HepG2 (cell line): ENCODE measurements around the gene PRR36. TPM values are rescaled to one million over a fixed set of nuclear protein-coding genes. Genes with fewer than 3 reads are reported as not detected.

Experiments used
- ATAC-seq: fragments of 200-7000 bp; cut with Tn5 transposase; 3 replicates; pipeline ENCODE4 v1.9.1; 2020; ENCODE audit warnings: mild to moderate bottlenecking, moderate library complexity
- BruUV-seq: library from RNA; stranded (reverse); fragments of 400-500 nt; replicated peaks from 2 replicates; lab custom pipeline; 2021; lab: Mats Ljungman, UMichigan
- CTCF ChIA-PET: fragments of 300-600 bp; formaldehyde crosslinking; extraction: SDS; loops from one replicate; lab custom pipeline; 2021; ENCODE audit warnings: low total read pairs, inconsistent platforms, low intra/inter-chr PET ratio; lab: Yijun Ruan, JAX
- POLR2A ChIA-PET: fragments of 350-600 bp; sonication (Branson Sonifier 250); formaldehyde crosslinking; loops from one replicate; lab custom pipeline; 2020; ENCODE audit warnings: antibody characterized with exemption, inconsistent platforms; lab: Yijun Ruan, JAX
- DNase-seq: peaks from one replicate; pipeline ENCODE4 v3.0.0-alpha.2; 2015; ENCODE audit warnings: low spot score
- FAIRE-seq: peaks from 3 replicates; lab custom pipeline; 2011; peaks lifted over from hg19 to GRCh38; lab: Jason Lieb, UNC
- H2AFZ ChIP-seq: one replicate; pipeline ENCODE4 v1.6.1; 2011; ENCODE audit warnings: low read length, inconsistent platforms
- H3K27ac ChIP-seq: fragments of 300-600 bp; 3 replicates; pipeline ENCODE4 v1.8.0; 2011; ENCODE audit warnings: mixed run types, mild to moderate bottlenecking, mixed read lengths, low read length, inconsistent platforms; ENCODE audit not compliant: insufficient read depth; ENCODE audit errors: extremely low read length
- H3K27me3 ChIP-seq, 2 experiments: fragments of 200-600 bp in 1 of 2; 2 replicates in 1 of 2; 3 replicates in 1 of 2; pipeline versions ENCODE4 v1.6.0 to v1.8.0; 2011; ENCODE audit warnings: low read length in 2 of 2, mild to moderate bottlenecking in 2 of 2, moderate library complexity in 2 of 2, inconsistent platforms in 1 of 2; ENCODE audit not compliant: insufficient read depth in 2 of 2, control insufficient read depth in 1 of 2
- H3K36me3 ChIP-seq, 2 experiments: fragments of 200-600 bp in 1 of 2; replicated peaks in 1 of 2; 2 replicates in 1 of 2; 3 replicates in 1 of 2; pipeline versions ENCODE4 v1.5.1 to v1.8.0; 2011; ENCODE audit warnings: low read length in 2 of 2, inconsistent platforms in 1 of 2; ENCODE audit not compliant: insufficient read depth in 2 of 2, control insufficient read depth in 1 of 2
- H3K4me1 ChIP-seq: 2 replicates; pipeline ENCODE4 v1.5.1; 2012; ENCODE audit warnings: low read length, inconsistent platforms; ENCODE audit not compliant: insufficient read depth
- H3K4me2 ChIP-seq: 2 replicates; pipeline ENCODE4 v1.6.0; 2011; ENCODE audit warnings: low read depth, low read length, inconsistent platforms
- H3K4me3 ChIP-seq, 3 experiments: fragments of 200-600 bp in 1 of 3; sonication (generic), shearing (Covaris generic) in 1 of 3; replicated peaks in 1 of 3; 2 replicates each; pipeline ENCODE4 v1.5.1; 2011 to 2016; ENCODE audit warnings: low read length in 3 of 3, inconsistent platforms in 2 of 3, low read depth in 2 of 3, mild to moderate bottlenecking in 2 of 3, control low read depth in 1 of 3, mixed read lengths in 1 of 3; ENCODE audit not compliant: insufficient read depth in 1 of 3
- H3K79me2 ChIP-seq: one replicate; pipeline ENCODE4 v1.6.1; 2011; ENCODE audit warnings: low read length, inconsistent platforms; ENCODE audit not compliant: insufficient read depth
- H3K9ac ChIP-seq: 2 replicates; pipeline ENCODE4 v1.6.0; 2011; ENCODE audit warnings: mild to moderate bottlenecking, low read depth, low read length, inconsistent platforms; ENCODE audit not compliant: insufficient read depth
- H3K9me3 ChIP-seq: 2 replicates; pipeline ENCODE4 v1.5.1; 2012; ENCODE audit warnings: mild to moderate bottlenecking, low read length
- H4K20me1 ChIP-seq: 2 replicates; pipeline ENCODE4 v1.6.0; 2011; ENCODE audit warnings: inconsistent platforms, mild to moderate bottlenecking, low read length, moderate library complexity; ENCODE audit not compliant: insufficient read depth
- ARID4A ChIP-seq: sonication (generic); formaldehyde crosslinking; IDR thresholded peaks from 2 replicates; pipeline ENCODE4 v1.5.0; 2020; ENCODE audit warnings: mild to moderate bottlenecking, missing genetic modification reagents, borderline replicate concordance
- ELF3 ChIP-seq: IDR thresholded peaks from 2 replicates; pipeline ENCODE4 v1.6.1; 2016; ENCODE audit warnings: missing genetic modification reagents, missing compliant biosample characterization
- ERF ChIP-seq: IDR thresholded peaks from 2 replicates; pipeline ENCODE4 v1.6.1; 2018; ENCODE audit warnings: missing biosample characterization, missing genetic modification reagents
- GPBP1L1 ChIP-seq: sonication (generic); formaldehyde crosslinking; IDR thresholded peaks from 2 replicates; pipeline ENCODE4 v1.5.0; 2020; ENCODE audit warnings: mild to moderate bottlenecking, missing genetic modification reagents
- MLLT10 ChIP-seq: sonication (generic); formaldehyde crosslinking; IDR thresholded peaks from 2 replicates; pipeline ENCODE4 v1.4.0; 2020; ENCODE audit warnings: missing genetic modification reagents
- POGK ChIP-seq: sonication (generic); formaldehyde crosslinking; conservative IDR thresholded peaks from 2 replicates; pipeline ENCODE4 v1.8.0; 2022; ENCODE audit warnings: mild to moderate bottlenecking, moderate library complexity, missing genetic modification reagents
- SKIL ChIP-seq: sonication (generic); formaldehyde crosslinking; IDR thresholded peaks from 2 replicates; pipeline ENCODE4 v1.8.0; 2022; ENCODE audit warnings: missing genetic modification reagents, mild to moderate bottlenecking, moderate library complexity, borderline replicate concordance
- ZKSCAN8 ChIP-seq: IDR thresholded peaks from 2 replicates; pipeline ENCODE4 v1.6.1; 2016; ENCODE audit warnings: borderline replicate concordance, missing genetic modification reagents, missing compliant biosample characterization
- ZNF44 ChIP-seq: sonication (generic); formaldehyde crosslinking; IDR thresholded peaks from 2 replicates; pipeline ENCODE4 v1.5.1; 2020; ENCODE audit warnings: mild to moderate bottlenecking, missing genetic modification reagents
- ZNF652 ChIP-seq: IDR thresholded peaks from 2 replicates; pipeline ENCODE4 v1.6.1; 2016; ENCODE audit warnings: low read depth, borderline replicate concordance
- WGBS: methylation state at CpG from one replicate; pipeline ENCODE4 v1.1.6; 2017; ENCODE audit warnings: low lambda C conversion rate; 5-methylcytosine and 5-hydroxymethylcytosine counted together
- in situ Hi-C: cut with HindIII; loops from 2 replicates; pipeline ENCODE4 v1.10.0; 2017; ENCODE audit warnings: low pct_unique_long_range_greater_than_20kb; ENCODE audit not compliant: extremely low pct_ligation_motif_present
- intact Hi-C: fragments of 100-400 bp; cut with micrococcal nuclease; formaldehyde crosslinking; loops from one replicate; pipeline ENCODE4 v1.10.0; 2022; ENCODE audit not compliant: unreplicated experiment
- polyA plus RNA-seq, 8 experiments: library from polyadenylated mRNA; depleted of rRNA in 3 of 8; stranded (reverse) in 7 of 8; unstranded in 1 of 8; fragments of >200 nt; fragmentation: Illumina TruSeq in 4 of 8; extraction: Trizol in 4 of 8; gene quantifications; 2 replicates each; pipeline versions ENCODE4 v1.2.1 to v1.2.3, GENCODE V29; 2011 to 2016; ENCODE audit warnings: low read depth in 4 of 8, missing spikeins in 1 of 8, mixed read lengths in 1 of 8; ENCODE audit not compliant: insufficient read depth in 1 of 8
- total RNA-seq, 5 experiments: library from RNA; depleted of rRNA; stranded (reverse); fragments of >200 nt; fragmentation: Illumina TruSeq; extraction: Trizol; gene quantifications; 2 replicates each; pipeline ENCODE4 v1.2.3, GENCODE V29; 2016; ENCODE audit warnings: low read depth in 1 of 5

Gene PRR36
- total and polyA plus RNA-seq, 2 of the 13 experiments (the other 11 are each of a cell fraction or from before 2014, with no cell fraction given): 0.07 to 0.17 TPM

GRCh38 chr19:7856679-7857663 is 17.2 kb downstream of the PRR36 start:
- Histone ChIP-seq H3K9ac (no peak overlapping the region), H3K4me1 (peaks cover 23% of the 10 kb centered on the region), H3K79me2 (no peaks in the 10 kb centered on the region), H3K4me3 (no peak overlapping the region), H3K9me3 (no peaks in the 10 kb centered on the region), H4K20me1 (no peaks in the 10 kb centered on the region), H3K27ac (no peak overlapping the region), H3K27me3 (no peaks in the 10 kb centered on the region; a peak in 1 of 5 replicates), H3K4me2 (no peak overlapping the region), H2AFZ (no peak overlapping the region), H3K36me3 (no peaks in the 10 kb centered on the region)
- ChIA-PET CTCF (no interaction called here), POLR2A (interaction anchor here (1.0 kb wide), 1 partner anchor 12 kb away, joined by 4 read pairs; no protein-coding TSS in a partner anchor)
- no peak for DNase-seq
- no TSS peak for BruUV-seq
- 65% methylated on average over 38 of the region's 38 CpGs for WGBS
- no peak for ATAC-seq
- intact Hi-C loops (no loop called here), in situ Hi-C loops (no loop called here)
- FAIRE-seq: no peak
- no peak for TF ChIP-seq POGK (CRISPR knock-in tag)
- no peak for TF ChIP-seq GPBP1L1 (CRISPR knock-in tag)
- TF ChIP-seq ERF (CRISPR knock-in tag): no peak
- TF ChIP-seq ELF3 (CRISPR knock-in tag): no peak
- no peak for TF ChIP-seq ARID4A (CRISPR knock-in tag)
- no peak for TF ChIP-seq ZNF652 (CRISPR knock-in tag)
- TF ChIP-seq ZNF44: no peak
- no peak for TF ChIP-seq SKIL (CRISPR knock-in tag)
- no peak for TF ChIP-seq ZKSCAN8
- no peak for TF ChIP-seq MLLT10 (CRISPR knock-in tag)
